Progenitor cell of endocrine pancreas (in vitro differentiated cells): ENCODE data around the gene ZNF366. TPM values are rescaled to one million over a fixed set of nuclear protein-coding genes. Genes with fewer than 3 reads are reported as not detected.
"Not testable (repeated sequence)": the region's sequence is repeated elsewhere in the genome, so short reads cannot be mapped to it uniquely, and the experiment has no call there.

Experiments
- DNase-seq: peaks from one replicate; pipeline ENCODE4 v3.0.0; 2021; ENCODE audit warnings: low spot score; ENCODE audit not compliant: unreplicated experiment
- H3K27ac Mint-ChIP-seq: 2 replicates; pipeline ENCODE4 v1.8.0; 2021; ENCODE audit warnings: mild to moderate bottlenecking, moderate library complexity, mixed read lengths
- H3K27me3 Mint-ChIP-seq: 2 replicates; pipeline ENCODE4 v1.8.0; 2021; ENCODE audit warnings: mixed read lengths
- H3K36me3 Mint-ChIP-seq: 2 replicates; pipeline ENCODE4 v1.8.0; 2022; ENCODE audit warnings: mixed read lengths; ENCODE audit not compliant: insufficient read depth
- H3K4me1 Mint-ChIP-seq: 2 replicates; pipeline ENCODE4 v1.8.0; 2021; ENCODE audit warnings: low read depth, mixed read lengths
- H3K4me3 Mint-ChIP-seq: 2 replicates; pipeline ENCODE4 v1.8.0; 2021; ENCODE audit warnings: low read depth, mild to moderate bottlenecking, moderate library complexity, mixed read lengths
- H3K9me3 Mint-ChIP-seq: 2 replicates; pipeline ENCODE4 v1.8.0; 2021; ENCODE audit warnings: low read depth, mixed read lengths
- CTCF ChIP-seq: fragments of 200-600 bp; sonication (generic); IDR thresholded peaks from one replicate; pipeline ENCODE4 v1.5.0; 2021; ENCODE audit warnings: antibody characterized with exemption, mild to moderate bottlenecking; ENCODE audit not compliant: unreplicated experiment
- total RNA-seq: library from RNA; stranded (reverse); gene quantifications from 2 replicates; pipeline ENCODE4 v1.2.1, GENCODE V29; 2021

ZNF366 gene
- total RNA-seq, 1 donor from 2014 or later, result not detected

DNA sequence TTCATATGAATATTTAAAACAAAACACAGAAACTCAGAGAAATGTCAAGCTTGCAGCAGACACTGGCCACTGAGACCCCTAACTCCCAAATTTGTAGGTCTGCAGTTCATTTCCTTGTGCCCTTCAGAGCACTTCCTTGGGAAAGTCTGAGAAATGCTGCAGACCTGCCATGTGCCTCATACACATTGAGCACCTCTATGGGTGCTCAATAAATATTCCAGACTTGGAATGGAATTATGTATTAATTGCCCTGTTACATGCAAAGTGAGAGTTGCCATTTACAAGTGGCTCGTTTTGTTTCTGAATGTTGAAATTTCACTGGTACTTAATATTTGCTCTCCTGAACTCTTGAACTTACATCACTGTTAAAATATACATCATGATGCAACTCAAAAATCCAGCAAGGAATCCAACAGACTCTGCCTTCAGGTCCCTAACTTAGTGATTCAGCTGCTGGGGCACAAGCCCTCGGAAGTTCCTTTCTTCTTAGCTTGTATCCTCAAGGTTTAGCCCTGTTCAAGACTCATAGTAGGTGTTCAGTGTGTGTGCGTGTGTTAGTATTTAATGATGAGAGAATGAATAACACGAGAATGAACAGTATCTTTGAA is 96.4 kb downstream of the ZNF366 start:
- Mint-ChIP-seq H3K4me1 (no peaks in the 10 kb centered on the region), H3K36me3 (no peaks in the 10 kb centered on the region), H3K9me3 (no peaks in the 10 kb centered on the region), H3K27me3 (no peaks in the 10 kb centered on the region), H3K27ac (no peak overlapping the region), H3K4me3 (no peak overlapping the region)
- no peak for TF ChIP-seq CTCF
- DNase-seq, result no peak

- DNase-seq, result no peak
- no peaks in the 10 kb centered on the region for H3K36me3 Mint-ChIP-seq
- no peak overlapping the region for H3K27ac Mint-ChIP-seq
- H3K4me3 Mint-ChIP-seq, result no peak overlapping the region
- H3K27me3 Mint-ChIP-seq, result no peaks in the 10 kb centered on the region
- H3K4me1 Mint-ChIP-seq, result no peaks in the 10 kb centered on the region
- H3K9me3 Mint-ChIP-seq, result peaks cover 7% of the 10 kb centered on the region
- no peak for TF ChIP-seq CTCF
Observed at GRCh38 chr5:72408603-72409002, 98.6 kb downstream of the ZNF366 start.

DNA sequence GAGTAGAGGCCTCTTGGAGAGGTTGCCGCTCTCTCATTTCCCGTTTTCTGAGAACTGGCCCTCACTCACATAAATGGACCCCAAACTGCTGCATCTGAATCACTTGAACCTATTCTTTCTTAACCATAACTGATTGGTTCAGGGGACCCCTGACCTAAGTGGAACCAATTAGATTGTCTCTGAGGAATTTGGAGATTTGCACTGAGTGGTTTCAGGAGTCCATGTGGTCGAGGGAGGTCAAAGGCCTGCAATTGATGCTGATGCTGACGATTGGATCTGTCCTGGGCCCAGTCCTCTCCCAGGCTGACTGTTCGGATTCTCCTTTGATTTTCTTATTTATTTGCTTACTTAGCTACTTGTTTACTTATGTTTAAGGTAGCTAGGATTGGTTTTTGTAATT is 99.1 kb downstream of the ZNF366 start:
- no peak for TF ChIP-seq CTCF
- H3K27me3 Mint-ChIP-seq, result no peaks in the 10 kb centered on the region
- DNase-seq, result no peak
- no peaks in the 10 kb centered on the region for H3K4me1 Mint-ChIP-seq
- H3K36me3 Mint-ChIP-seq, result no peaks in the 10 kb centered on the region
- H3K27ac Mint-ChIP-seq, result no peak overlapping the region
- H3K4me3 Mint-ChIP-seq, result no peak overlapping the region
- peaks cover 7% of the 10 kb centered on the region for H3K9me3 Mint-ChIP-seq

DNA sequence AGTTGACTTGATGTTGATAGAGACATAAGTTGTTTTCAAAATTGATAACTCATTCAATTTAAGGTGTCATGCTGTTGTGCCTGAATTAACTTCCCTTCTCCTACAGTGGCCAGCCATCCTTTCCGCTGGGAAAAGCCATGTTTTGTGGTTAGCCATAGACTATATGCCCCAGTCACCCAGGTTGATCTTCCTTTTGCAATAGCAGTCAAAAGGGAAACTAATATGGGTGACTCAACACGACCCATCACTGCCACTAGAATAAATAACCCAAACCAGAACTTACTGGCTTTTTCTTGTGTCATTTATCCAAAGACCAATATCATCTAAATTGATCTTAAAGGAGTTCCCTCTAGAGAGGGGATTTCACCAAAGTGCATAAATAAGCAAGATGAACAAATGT is 99.7 kb downstream of the ZNF366 start:
- H3K36me3 Mint-ChIP-seq, result no peaks in the 10 kb centered on the region
- no peaks in the 10 kb centered on the region for H3K27me3 Mint-ChIP-seq
- DNase-seq, result no peak
- no peak overlapping the region for H3K4me3 Mint-ChIP-seq
- TF ChIP-seq CTCF, result no peak
- peaks cover 7% of the 10 kb centered on the region for H3K9me3 Mint-ChIP-seq
- H3K27ac Mint-ChIP-seq, result no peak overlapping the region
- H3K4me1 Mint-ChIP-seq, result no peaks in the 10 kb centered on the region

DNA sequence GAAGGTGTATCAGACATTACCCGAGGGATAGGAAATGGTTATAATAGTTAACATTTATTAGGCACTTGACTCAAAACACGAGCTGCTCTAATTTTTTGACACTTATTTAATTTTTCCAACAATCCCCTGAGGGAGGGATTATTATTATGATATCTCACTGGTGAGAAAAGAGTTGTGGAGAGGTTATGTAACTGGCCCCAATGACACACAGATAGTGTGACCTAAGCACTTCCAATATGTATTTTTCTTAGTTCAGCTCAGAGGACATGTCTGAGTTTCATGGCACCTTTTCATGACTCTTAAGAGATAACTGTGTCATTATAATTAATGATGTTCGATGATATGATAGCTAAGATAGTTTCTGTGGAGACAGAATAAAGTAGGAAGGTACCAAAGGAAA is 100.1 kb downstream of the ZNF366 start:
- Mint-ChIP-seq H3K9me3 (peaks cover 10% of the 10 kb centered on the region), H3K27ac (no peak overlapping the region), H3K36me3 (no peaks in the 10 kb centered on the region), H3K4me3 (no peak overlapping the region), H3K27me3 (no peaks in the 10 kb centered on the region), H3K4me1 (no peaks in the 10 kb centered on the region)
- DNase-seq, result no peak
- TF ChIP-seq CTCF, result no peak

DNA sequence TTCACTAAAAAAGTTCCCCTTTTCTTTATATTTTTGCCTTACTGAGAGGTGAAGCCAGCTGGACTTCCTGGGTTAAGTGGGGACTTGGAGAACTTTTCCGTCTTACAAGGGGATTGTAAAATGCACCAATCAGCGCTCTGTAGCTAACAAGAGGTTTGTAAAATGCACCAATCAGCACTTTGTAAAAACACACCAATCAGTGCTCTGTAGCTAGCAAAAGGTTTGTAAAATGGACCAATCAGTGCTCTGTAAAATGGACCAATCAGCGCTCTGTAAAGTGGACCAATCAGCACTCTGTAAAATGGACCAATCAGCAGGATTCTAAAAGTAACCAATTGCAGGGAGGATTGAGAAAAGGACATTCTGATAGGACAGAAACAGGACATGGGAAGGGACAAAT is 102.4 kb downstream of the ZNF366 start:
- H3K27ac Mint-ChIP-seq, H3K36me3 Mint-ChIP-seq, DNase-seq, H3K4me3 Mint-ChIP-seq, H3K4me1 Mint-ChIP-seq, H3K27me3 Mint-ChIP-seq: not testable (repeated sequence)
- peaks cover 17% of the 10 kb centered on the region for H3K9me3 Mint-ChIP-seq
